Measurements from ENCODE around the gene PLD4.
"Not testable (repeated sequence)": the region's sequence is repeated elsewhere in the genome, so short reads cannot be mapped to it uniquely, and the experiment has no call there.

The PLD4 gene

GRCh38 chr14:104900639-104901512, 23.8 kb upstream of the PLD4 start:
- no peak for DNase-seq

GRCh38 chr14:104903990-104904389, 20.7 kb upstream of the PLD4 start:
- DNase-seq: no peak

GRCh38 chr14:104904650-104905578, 19.8 kb upstream of the PLD4 start:
- DNase-seq: not testable (repeated sequence)

GRCh38 chr14:104905579-104905933, 19.1 kb upstream of the PLD4 start:
- not testable (repeated sequence) for DNase-seq

GRCh38 chr14:104908303-104908702, 16.4 kb upstream of the PLD4 start:
- no peak for DNase-seq

- DNase-seq: no peak
These were observed 12.6 kb upstream of the PLD4 start for GRCh38 chr14:104912053-104912452.

GRCh38 chr14:104913435-104913834, 11.2 kb upstream of the PLD4 start:
- DNase-seq: no peak

- DNase-seq: no peak
These were observed 7.6 kb upstream of the PLD4 start for GRCh38 chr14:104917116-104917515.

GRCh38 chr14:104917993-104918392, 6.7 kb upstream of the PLD4 start:
- no peak for DNase-seq

- not testable (repeated sequence) for DNase-seq
These were observed 5.3 kb upstream of the PLD4 start for GRCh38 chr14:104919152-104919992.

- no peak for DNase-seq
These were observed 4.7 kb upstream of the PLD4 start for GRCh38 chr14:104919993-104920315.

GRCh38 chr14:104923640-104924420, 849 bp upstream of the PLD4 start:
- DNase-seq: no peak

GRCh38 chr14:104925214-104925854, 655 bp downstream of the PLD4 start:
- no peak for DNase-seq

- no peak for DNase-seq
These were observed 1.4 kb downstream of the PLD4 start for GRCh38 chr14:104925855-104926609.

- DNase-seq: peak in 1 of 2 donors; percentile 66
These were observed 2.1 kb downstream of the PLD4 start for GRCh38 chr14:104926619-104927431.

- no peak for DNase-seq
These were observed 2.7 kb downstream of the PLD4 start for GRCh38 chr14:104927432-104927816.

GRCh38 chr14:104927901-104928300, 3.2 kb downstream of the PLD4 start:
- no peak for DNase-seq

GRCh38 chr14:104928391-104929133, 3.9 kb downstream of the PLD4 start:
- no peak for DNase-seq

All from bone marrow (tissue), 2 donors.